ENCODE results near the gene DHRS2.

DNA sequence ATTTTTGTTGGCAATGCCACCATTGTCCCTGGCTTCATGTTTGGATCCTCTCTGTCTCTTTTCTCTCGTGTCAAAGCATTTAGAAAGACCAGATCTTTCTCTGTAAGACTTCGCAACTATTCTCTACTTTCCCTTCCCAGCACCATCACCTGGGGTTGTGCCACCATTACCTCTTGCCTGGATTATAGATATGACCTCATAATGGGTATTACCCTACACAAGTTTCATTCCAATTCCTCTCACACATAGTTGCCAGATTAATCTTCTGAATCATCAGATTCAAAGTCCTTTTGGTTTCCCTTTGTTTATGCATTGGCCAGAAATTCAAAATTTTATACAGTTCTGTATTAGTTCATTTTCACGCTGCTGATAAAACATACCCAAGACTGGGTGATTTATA, 27.2 kb upstream of the DHRS2 start:
- TF ChIP-seq YY1 (IDR thresholded peaks at IDR 0.05; ENCODE audit: insufficient read depth, insufficient read length) (no peak), SUZ12 (IDR thresholded peaks at IDR 0.05; ENCODE audit: extremely low read depth, insufficient read depth, insufficient read length) (no peak)

Data from NT2/D1 (cell line).